PC-3 (cell line): ENCODE measurements around the gene HDLBP.

Experiments
- CTCF ChIP-seq: fragments of 300-600 bp; sonication (generic); conservative IDR thresholded peaks from 2 replicates; pipeline ENCODE4 v1.5.1; 2017; ENCODE audit warnings: antibody characterized with exemption, low read depth, mild to moderate bottlenecking, low read length
- EZH2 ChIP-seq: fragments of 300-600 bp; sonication (generic); IDR thresholded peaks from one replicate; pipeline ENCODE4 v1.6.1; 2017; ENCODE audit warnings: antibody characterized with exemption, mild to moderate bottlenecking, low read length; ENCODE audit not compliant: unreplicated experiment

- TF ChIP-seq CTCF: peak; percentile 58
- no peak for TF ChIP-seq EZH2
Measured at GRCh38 chr2:241315093-241315878, at the start of gene HDLBP.
